HCT116 (cell line): ENCODE results near the gene BCAS2. TPM values are rescaled to one million over a fixed set of nuclear protein-coding genes. Genes with fewer than 3 reads are reported as not detected.

ENCODE experiments used
- ATAC-seq: fragments of 200-7000 bp; cut with Tn5 transposase; 2 replicates; pipeline ENCODE4 v1.9.1; 2020; ENCODE audit warnings: mild to moderate bottlenecking, moderate library complexity
- BruUV-seq: library from RNA; stranded (reverse); fragments of 400-500 nt; replicated peaks from 2 replicates; lab custom pipeline; 2021; lab: Mats Ljungman, UMichigan
- CTCF ChIA-PET: fragments of 300-600 bp; sonication (Branson Sonifier 250); formaldehyde crosslinking; loops from one replicate; lab custom pipeline; 2021; ENCODE audit warnings: antibody characterized with exemption; lab: Charles Lee
- POLR2A ChIA-PET: fragments of 300-600, 350-600 bp; sonication (Branson Sonifier 250); formaldehyde crosslinking; loops from one replicate; lab custom pipeline; 2021; ENCODE audit warnings: antibody characterized with exemption; lab: Charles Lee
- RAD21 ChIA-PET, 2 experiments: fragments of 300-600 bp; sonication (Branson Sonifier 250); formaldehyde crosslinking; loops; one replicate each; lab custom pipeline; 2023; ENCODE audit warnings: low total read pairs in 2 of 2; ENCODE audit not compliant: uncharacterized antibody in 2 of 2, unreplicated experiment in 2 of 2, low non-redundant PET in 1 of 2; lab: Charles Lee
- DNase-seq: peaks from one replicate; pipeline ENCODE4 v3.0.0-alpha.2; 2010; ENCODE audit warnings: low read depth, low spot score
- H2AFZ ChIP-seq: fragments of 200-600 bp; shearing (Covaris generic), sonication (generic); 2 replicates; pipeline ENCODE4 v1.6.1; 2017; ENCODE audit warnings: low read depth, mixed run types, mixed read lengths, antibody characterized with exemption, low read length; ENCODE audit not compliant: poor library complexity, severe bottlenecking
- H3K27ac ChIP-seq: 2 replicates; pipeline ENCODE4 v1.5.1; 2012; ENCODE audit warnings: low read depth, low read length
- H3K27me3 ChIP-seq: fragments of 200-600 bp; sonication (generic); 2 replicates; pipeline ENCODE4 v1.6.1; 2016; ENCODE audit warnings: mixed run types, low read length, mixed read lengths; ENCODE audit not compliant: insufficient read depth
- H3K36me3 ChIP-seq, 2 experiments: fragments of 200-500 bp in 1 of 2; fragments of 200-600 bp in 1 of 2; sonication (Bioruptor generic) in 1 of 2; sonication (generic) in 1 of 2; 2 replicates each; pipeline versions ENCODE4 v1.5.1 to v1.6.1; 2014 to 2016; ENCODE audit warnings: low read length in 2 of 2, inconsistent platforms in 1 of 2, mixed read lengths in 1 of 2, mixed run types in 1 of 2; ENCODE audit not compliant: insufficient read depth in 2 of 2, control insufficient read depth in 1 of 2
- H3K4me1 ChIP-seq, 2 experiments: fragments of 200-600 bp in 1 of 2; sonication (generic) in 1 of 2; 2 replicates each; pipeline versions ENCODE4 v1.5.1 to v1.6.1; 2012 to 2017; ENCODE audit warnings: low read length in 2 of 2, inconsistent platforms in 1 of 2, mild to moderate bottlenecking in 1 of 2, mixed read lengths in 1 of 2, mixed run types in 1 of 2, moderate library complexity in 1 of 2; ENCODE audit not compliant: insufficient read depth in 2 of 2, control insufficient read depth in 1 of 2
- H3K4me2 ChIP-seq: fragments of 200-600 bp; sonication (generic); 2 replicates; pipeline ENCODE4 v1.6.1; 2017; ENCODE audit warnings: mixed run types, low read length, mixed read lengths
- H3K4me3 ChIP-seq, 2 experiments: fragments of 200-600 bp in 1 of 2; sonication (generic) in 1 of 2; replicated peaks in 1 of 2; 2 replicates each; pipeline ENCODE4 v1.5.1; 2011 to 2016; ENCODE audit warnings: low read length in 2 of 2, control low read depth in 1 of 2, low read depth in 1 of 2, mild to moderate bottlenecking in 1 of 2, mixed read lengths in 1 of 2, mixed run types in 1 of 2
- H3K79me2 ChIP-seq: fragments of 200-600 bp; sonication (generic); 2 replicates; pipeline ENCODE4 v1.6.1; 2017; ENCODE audit warnings: mild to moderate bottlenecking, mixed run types, low read length, moderate library complexity, mixed read lengths; ENCODE audit not compliant: insufficient read depth
- H3K9ac ChIP-seq: fragments of 200-600 bp; sonication (generic); 2 replicates; pipeline ENCODE4 v1.6.1; 2016; ENCODE audit warnings: low read length, mixed read lengths
- H3K9me2 ChIP-seq: fragments of 200-600 bp; sonication (generic), shearing (Covaris generic); 2 replicates; pipeline ENCODE4 v1.6.1; 2017; ENCODE audit warnings: mixed run types, mild to moderate bottlenecking, moderate library complexity; ENCODE audit not compliant: insufficient read depth
- H3K9me3 ChIP-seq, 2 experiments: fragments of 200-500 bp in 1 of 2; fragments of 200-600 bp in 1 of 2; sonication (Bioruptor generic) in 1 of 2; sonication (generic) in 1 of 2; 2 replicates each; pipeline ENCODE4 v1.6.1; 2014 to 2017; ENCODE audit warnings: low read length in 2 of 2, mixed read lengths in 2 of 2, inconsistent platforms in 1 of 2, low read depth in 1 of 2, mild to moderate bottlenecking in 1 of 2, mixed run types in 1 of 2, moderate library complexity in 1 of 2; ENCODE audit not compliant: control insufficient read depth in 1 of 2, insufficient read depth in 1 of 2
- H4K20me1 ChIP-seq: fragments of 200-600 bp; sonication (generic), shearing (Covaris generic); 2 replicates; pipeline ENCODE4 v1.6.1; 2017; ENCODE audit warnings: mixed run types, mild to moderate bottlenecking, moderate library complexity; ENCODE audit not compliant: insufficient read depth
- CBX3 ChIP-seq: IDR thresholded peaks from 2 replicates; pipeline ENCODE4 v1.6.1; 2012; ENCODE audit warnings: low read depth
- EGR1 ChIP-seq: IDR thresholded peaks from 2 replicates; pipeline ENCODE4 v1.6.1; 2012; ENCODE audit warnings: low read depth
- EZH2 ChIP-seq: fragments of 200-600 bp; sonication (generic); IDR thresholded peaks from 2 replicates; pipeline ENCODE4 v1.6.1; 2017; ENCODE audit warnings: antibody characterized with exemption, mixed run types
- EZH2phosphoT487 ChIP-seq: fragments of 200-600 bp; IDR thresholded peaks from 2 replicates; pipeline ENCODE4 v1.6.1; 2018; ENCODE audit warnings: antibody characterized with exemption, borderline replicate concordance
- FOSL1 ChIP-seq: IDR thresholded peaks from 2 replicates; pipeline ENCODE4 v1.6.1; 2012; ENCODE audit warnings: low read depth
- POLR2A ChIP-seq: IDR thresholded peaks from 2 replicates; pipeline ENCODE4 v1.7.0; 2011; ENCODE audit warnings: borderline replicate concordance; ENCODE audit not compliant: insufficient read depth, insufficient read length; ENCODE audit errors: extremely low read depth
- RAD21 ChIP-seq: IDR thresholded peaks from 2 replicates; pipeline ENCODE4 v1.6.1; 2012; ENCODE audit warnings: low read depth, mild to moderate bottlenecking
- YY1 ChIP-seq: IDR thresholded peaks from 2 replicates; pipeline ENCODE4 v1.6.1; 2011; ENCODE audit warnings: low read length, low read depth, moderate library complexity, mild to moderate bottlenecking; ENCODE audit not compliant: insufficient replicate concordance; ENCODE audit errors: extremely low read depth
- ZFX ChIP-seq: fragments of 450-650 bp; IDR thresholded peaks from 2 replicates; pipeline ENCODE4 v1.6.1; 2017
- intact Hi-C: fragments of 100-400 bp; cut with micrococcal nuclease; formaldehyde crosslinking; loops from 2 replicates; pipeline ENCODE4 v1.10.0; 2022
- total RNA-seq: library from RNA; stranded (reverse); gene quantifications from one replicate; pipeline ENCODE4 v1.2.1, GENCODE V29; 2021; ENCODE audit not compliant: unreplicated experiment
- TF ChIP-seq, protein P1 (sequence below), 3 experiments: fragments of 200-600 bp in 1 of 3; sonication (generic) in 1 of 3; IDR thresholded peaks in 2 of 3; conservative IDR thresholded peaks in 1 of 3; 2 replicates each; pipeline ENCODE4 v1.5.1; 2012 to 2017; ENCODE audit warnings: low read depth in 2 of 3, low read length in 2 of 3, antibody characterized with exemption in 1 of 3, borderline replicate concordance in 1 of 3, control low read depth in 1 of 3, mild to moderate bottlenecking in 1 of 3, mixed read lengths in 1 of 3, mixed run types in 1 of 3, moderate library complexity in 1 of 3; ENCODE audit not compliant: insufficient read depth in 1 of 3
- TF ChIP-seq, protein P2 (sequence below): IDR thresholded peaks from 2 replicates; pipeline ENCODE4 v1.6.1; 2012

BCAS2 gene
- total RNA-seq, 1 experiment from 2014 or later: 45.2 TPM

DNA sequence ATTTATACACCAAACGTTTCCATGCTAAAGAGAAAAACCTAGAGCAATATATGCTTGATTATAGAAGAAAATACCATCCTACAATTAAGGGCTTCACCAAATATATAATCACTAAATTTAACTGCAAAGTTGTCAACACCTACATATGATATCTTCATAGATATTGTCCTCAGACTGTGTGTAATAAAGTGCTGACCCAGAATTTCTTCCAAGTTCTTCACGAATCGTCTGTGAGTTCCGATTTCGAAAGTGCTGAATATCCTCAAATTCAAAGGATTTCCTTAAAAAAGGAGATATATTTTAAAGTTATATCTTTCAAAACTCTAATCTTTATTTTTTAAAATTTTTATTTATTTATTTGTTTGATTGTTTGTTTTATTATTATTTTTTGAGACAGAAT lies 41.9 kb upstream of the BCAS2 start:
- Histone ChIP-seq H3K79me2 (no peaks in the 10 kb centered on the region), H3K9me3 (no peaks in the 10 kb centered on the region), H3K27me3 (no peaks in the 10 kb centered on the region), H3K4me2 (no peak overlapping the region), H3K9ac (no peak overlapping the region), H4K20me1 (no peaks in the 10 kb centered on the region), H3K36me3 (no peaks in the 10 kb centered on the region), H3K27ac (no peak overlapping the region), H2AFZ (no peak overlapping the region), H3K4me1 (no peaks in the 10 kb centered on the region), H3K9me2 (no peaks in the 10 kb centered on the region), H3K4me3 (no peak overlapping the region)
- RAD21 ChIA-PET: no interaction called here
- POLR2A ChIA-PET: no interaction called here
- CTCF ChIA-PET: no interaction called here
- DNase-seq (no peak), ATAC-seq (no peak)
- TF ChIP-seq EZH2: no peak
- intact Hi-C loops: no loop called here
- BruUV-seq: no TSS peak

DNA sequence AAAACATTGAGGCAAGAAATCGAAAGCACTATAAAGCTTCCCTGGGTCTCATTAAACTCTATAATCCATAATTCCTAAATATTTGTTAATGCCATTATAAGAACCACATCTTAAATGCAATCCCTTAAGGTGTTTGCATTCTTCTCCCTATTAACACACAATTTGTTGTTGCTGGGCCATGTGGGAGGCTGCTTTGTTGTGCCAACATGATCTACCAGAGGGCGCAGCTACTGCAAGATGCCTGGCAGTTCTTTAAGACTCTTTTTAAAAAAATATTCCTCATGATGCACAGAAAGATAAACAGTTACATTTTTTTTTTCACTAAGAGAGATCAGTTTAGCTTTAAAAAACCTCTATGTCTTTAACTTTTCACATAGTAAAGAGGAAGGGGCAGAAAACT lies 39.0 kb upstream of the BCAS2 start:
- Histone ChIP-seq H3K79me2 (no peaks in the 10 kb centered on the region), H3K9me2 (no peaks in the 10 kb centered on the region), H3K4me1 (no peaks in the 10 kb centered on the region), H3K4me2 (no peak overlapping the region), H3K27me3 (no peaks in the 10 kb centered on the region), H3K4me3 (no peak overlapping the region), H3K27ac (no peak overlapping the region), H4K20me1 (no peaks in the 10 kb centered on the region), H3K9ac (no peak overlapping the region), H3K36me3 (no peaks in the 10 kb centered on the region), H2AFZ (no peak overlapping the region), H3K9me3 (no peaks in the 10 kb centered on the region)
- POLR2A ChIA-PET: no interaction called here
- CTCF ChIA-PET: no interaction called here
- DNase-seq: no peak
- no TSS peak for BruUV-seq
- TF ChIP-seq EGR1 (no peak), YY1 (no peak), EZH2 (no peak), ZFX (no peak), FOSL1 (no peak), CBX3 (no peak), POLR2A (no peak), RAD21 (no peak; the same call in 1 of the 2 replicates), EZH2phosphoT487 (no peak)
- TF ChIP-seq, protein P1, sequence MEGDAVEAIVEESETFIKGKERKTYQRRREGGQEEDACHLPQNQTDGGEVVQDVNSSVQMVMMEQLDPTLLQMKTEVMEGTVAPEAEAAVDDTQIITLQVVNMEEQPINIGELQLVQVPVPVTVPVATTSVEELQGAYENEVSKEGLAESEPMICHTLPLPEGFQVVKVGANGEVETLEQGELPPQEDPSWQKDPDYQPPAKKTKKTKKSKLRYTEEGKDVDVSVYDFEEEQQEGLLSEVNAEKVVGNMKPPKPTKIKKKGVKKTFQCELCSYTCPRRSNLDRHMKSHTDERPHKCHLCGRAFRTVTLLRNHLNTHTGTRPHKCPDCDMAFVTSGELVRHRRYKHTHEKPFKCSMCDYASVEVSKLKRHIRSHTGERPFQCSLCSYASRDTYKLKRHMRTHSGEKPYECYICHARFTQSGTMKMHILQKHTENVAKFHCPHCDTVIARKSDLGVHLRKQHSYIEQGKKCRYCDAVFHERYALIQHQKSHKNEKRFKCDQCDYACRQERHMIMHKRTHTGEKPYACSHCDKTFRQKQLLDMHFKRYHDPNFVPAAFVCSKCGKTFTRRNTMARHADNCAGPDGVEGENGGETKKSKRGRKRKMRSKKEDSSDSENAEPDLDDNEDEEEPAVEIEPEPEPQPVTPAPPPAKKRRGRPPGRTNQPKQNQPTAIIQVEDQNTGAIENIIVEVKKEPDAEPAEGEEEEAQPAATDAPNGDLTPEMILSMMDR (IDR thresholded peaks at IDR 0.05 in 2 of 3, conservative IDR thresholded peaks at IDR 0.05 in 1 of 3; ENCODE audit: borderline replicate concordance in 1 of 3, insufficient read depth in 1 of 3, low read depth in 2 of 3, low read length in 2 of 3): no peak
- TF ChIP-seq, protein P2, sequence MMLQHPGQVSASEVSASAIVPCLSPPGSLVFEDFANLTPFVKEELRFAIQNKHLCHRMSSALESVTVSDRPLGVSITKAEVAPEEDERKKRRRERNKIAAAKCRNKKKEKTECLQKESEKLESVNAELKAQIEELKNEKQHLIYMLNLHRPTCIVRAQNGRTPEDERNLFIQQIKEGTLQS: no peak
- TF ChIP-seq, all 23 proteins: peak for 0
- RAD21 ChIA-PET: interaction anchor here in 1 of 2 experiments (0.6 kb wide), 1 partner anchor 467 kb away, joined by 8 read pairs; no protein-coding TSS in a partner anchor
- ATAC-seq: no peak
- intact Hi-C loops: no loop called here
